ENCODE data around the gene PDE4B.

Gene PDE4B

DNA sequence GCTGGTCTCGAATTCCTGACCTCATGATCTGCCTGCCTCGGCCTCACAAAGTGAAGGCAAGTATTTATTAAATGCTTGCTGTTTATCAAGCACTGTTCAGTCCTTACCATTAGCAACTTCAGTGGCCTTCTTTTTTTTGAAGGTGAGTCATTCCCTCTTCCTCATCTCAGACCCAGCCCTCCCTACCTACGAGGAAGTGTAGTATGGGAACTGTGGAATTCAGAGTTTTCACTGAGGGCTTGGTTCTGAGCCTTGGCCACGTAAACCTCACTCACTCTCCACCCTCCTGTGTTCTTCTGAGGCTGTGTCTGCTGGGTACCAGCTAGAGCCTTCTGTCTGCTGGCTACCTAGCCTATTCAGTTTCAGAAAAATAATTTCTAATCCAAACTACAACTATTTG, 523.0 kb downstream of the PDE4B start:
- H3K9ac ChIP-seq (ENCODE audit: low read depth, low read length, poor library complexity, severe bottlenecking): no peak overlapping the region
- H3K4me1 ChIP-seq (ENCODE audit: insufficient read depth, low read length, poor library complexity, severe bottlenecking): no peaks in the 10 kb centered on the region
- H3K9me3 ChIP-seq (ENCODE audit: insufficient read depth, low read depth, low read length): no peaks in the 10 kb centered on the region
- H2AFZ ChIP-seq (ENCODE audit: low read length): no peak overlapping the region
- H3K79me2 ChIP-seq (ENCODE audit: insufficient read depth, low read length): no peaks in the 10 kb centered on the region
- no peaks in the 10 kb centered on the region for H3K27me3 ChIP-seq (ENCODE audit: insufficient read depth, low read length, poor library complexity, severe bottlenecking)
- no peaks in the 10 kb centered on the region for H3F3A ChIP-seq (ENCODE audit: low read depth)
- no peaks in the 10 kb centered on the region for H3K9me2 ChIP-seq (replicated peaks; ENCODE audit: low read depth, low read length)
- no peak for TF ChIP-seq CTCF (conservative IDR thresholded peaks at IDR 0.05; ENCODE audit: low read length)
- no peak for TF ChIP-seq EZH2phosphoT487 (IDR thresholded peaks at IDR 0.05; ENCODE audit: borderline replicate concordance)
- H3K4me2 ChIP-seq (ENCODE audit: low read depth, low read length, poor library complexity, severe bottlenecking): no peak overlapping the region
- H3K4me3 ChIP-seq (ENCODE audit: low read length, poor library complexity, severe bottlenecking): no peak overlapping the region
- H3K36me3 ChIP-seq (ENCODE audit: insufficient read depth, low read length): no peaks in the 10 kb centered on the region
- H4K20me1 ChIP-seq (ENCODE audit: insufficient read depth, low read length, poor library complexity, severe bottlenecking): no peaks in the 10 kb centered on the region

DNA sequence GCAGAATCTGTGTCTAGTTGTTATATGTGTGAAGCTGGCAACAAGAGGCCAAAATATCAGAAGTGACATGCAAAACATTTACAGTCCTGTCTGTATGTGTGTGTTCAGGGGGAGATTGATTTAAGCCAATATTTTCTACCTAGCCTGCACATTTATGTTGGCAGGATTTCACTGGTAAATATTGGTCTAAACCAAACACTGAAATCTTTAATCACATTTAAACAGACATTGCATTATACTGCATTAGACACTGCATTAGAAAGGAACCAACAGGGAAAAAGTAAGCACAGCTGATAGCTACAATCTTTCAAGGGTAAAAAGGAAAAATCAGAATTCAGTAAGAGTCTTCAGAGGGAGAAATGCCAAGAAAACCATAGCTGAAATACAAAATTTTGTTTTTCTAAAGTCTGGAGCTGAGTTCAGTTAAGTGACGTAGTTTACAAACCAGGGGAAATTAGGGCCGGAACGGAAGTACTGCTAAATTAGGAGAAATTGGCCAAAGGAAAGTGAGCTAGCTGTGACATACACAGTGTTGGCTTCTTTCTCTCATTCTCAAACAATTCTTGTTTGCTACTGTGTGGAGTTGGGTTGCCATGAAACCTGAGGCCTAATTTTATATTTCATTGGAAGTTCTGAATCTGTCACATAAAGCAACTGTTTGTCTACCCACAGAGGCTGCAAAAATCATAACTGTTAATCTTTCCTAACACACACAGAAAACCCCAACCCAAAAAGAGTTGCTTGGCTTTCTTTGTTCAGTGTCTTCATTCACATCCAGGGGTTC, 524.0 kb downstream of the PDE4B start:
- no peak overlapping the region for H2AFZ ChIP-seq (ENCODE audit: low read length)

GRCh38 chr1:66317248-66317515, 524.5 kb downstream of the PDE4B start:
- Histone ChIP-seq H3K4me2 (ENCODE audit: low read depth, low read length, poor library complexity, severe bottlenecking) (no peak overlapping the region), H4K20me1 (ENCODE audit: insufficient read depth, low read length, poor library complexity, severe bottlenecking) (no peaks in the 10 kb centered on the region), H3K4me1 (ENCODE audit: insufficient read depth, low read length, poor library complexity, severe bottlenecking) (no peaks in the 10 kb centered on the region), H3K9me3 (ENCODE audit: insufficient read depth, low read depth, low read length) (no peaks in the 10 kb centered on the region), H3F3A (ENCODE audit: low read depth) (no peaks in the 10 kb centered on the region), H3K4me3 (ENCODE audit: low read length, poor library complexity, severe bottlenecking) (no peak overlapping the region), H3K36me3 (ENCODE audit: insufficient read depth, low read length) (no peaks in the 10 kb centered on the region), H2AFZ (ENCODE audit: low read length) (no peak overlapping the region), H3K9me2 (replicated peaks; ENCODE audit: low read depth, low read length) (no peaks in the 10 kb centered on the region), H3K79me2 (ENCODE audit: insufficient read depth, low read length) (no peaks in the 10 kb centered on the region), H3K27me3 (ENCODE audit: insufficient read depth, low read length, poor library complexity, severe bottlenecking) (no peaks in the 10 kb centered on the region), H3K9ac (ENCODE audit: low read depth, low read length, poor library complexity, severe bottlenecking) (no peak overlapping the region)
- TF ChIP-seq EZH2phosphoT487 (IDR thresholded peaks at IDR 0.05; ENCODE audit: borderline replicate concordance) (no peak), CTCF (conservative IDR thresholded peaks at IDR 0.05; ENCODE audit: low read length) (no peak)

More for the DNA sequence above, 524.0 kb downstream of the PDE4B start:
- H3K27me3 ChIP-seq (ENCODE audit: insufficient read depth, low read length, poor library complexity, severe bottlenecking): no peaks in the 10 kb centered on the region
- no peaks in the 10 kb centered on the region for H3K36me3 ChIP-seq (ENCODE audit: insufficient read depth, low read length)
- H4K20me1 ChIP-seq (ENCODE audit: insufficient read depth, low read length, poor library complexity, severe bottlenecking): no peaks in the 10 kb centered on the region
- H3K4me1 ChIP-seq (ENCODE audit: insufficient read depth, low read length, poor library complexity, severe bottlenecking): no peaks in the 10 kb centered on the region
- H3K9me3 ChIP-seq (ENCODE audit: insufficient read depth, low read depth, low read length): no peaks in the 10 kb centered on the region
- no peaks in the 10 kb centered on the region for H3K9me2 ChIP-seq (replicated peaks; ENCODE audit: low read depth, low read length)
- TF ChIP-seq EZH2phosphoT487 (IDR thresholded peaks at IDR 0.05; ENCODE audit: borderline replicate concordance) (no peak), CTCF (conservative IDR thresholded peaks at IDR 0.05; ENCODE audit: low read length) (no peak)
- H3K9ac ChIP-seq (ENCODE audit: low read depth, low read length, poor library complexity, severe bottlenecking): no peak overlapping the region
- no peaks in the 10 kb centered on the region for H3K79me2 ChIP-seq (ENCODE audit: insufficient read depth, low read length)
- H3K4me3 ChIP-seq (ENCODE audit: low read length, poor library complexity, severe bottlenecking): no peak overlapping the region
- H3F3A ChIP-seq (ENCODE audit: low read depth): no peaks in the 10 kb centered on the region
- no peak overlapping the region for H3K4me2 ChIP-seq (ENCODE audit: low read depth, low read length, poor library complexity, severe bottlenecking)

Measured in Loucy (cell line).